GM21619 (cell line): ENCODE data around the gene GREB1.
A peak's percentile ranks its signal among the peaks of the same experiment; 100 is the strongest.

Source experiments
- ATAC-seq: cut with Tn5 transposase; IDR thresholded peaks from one replicate; pipeline ENCODE4 v1.9.1; 2021; ENCODE audit not compliant: unreplicated experiment

The GREB1 gene, protein sequence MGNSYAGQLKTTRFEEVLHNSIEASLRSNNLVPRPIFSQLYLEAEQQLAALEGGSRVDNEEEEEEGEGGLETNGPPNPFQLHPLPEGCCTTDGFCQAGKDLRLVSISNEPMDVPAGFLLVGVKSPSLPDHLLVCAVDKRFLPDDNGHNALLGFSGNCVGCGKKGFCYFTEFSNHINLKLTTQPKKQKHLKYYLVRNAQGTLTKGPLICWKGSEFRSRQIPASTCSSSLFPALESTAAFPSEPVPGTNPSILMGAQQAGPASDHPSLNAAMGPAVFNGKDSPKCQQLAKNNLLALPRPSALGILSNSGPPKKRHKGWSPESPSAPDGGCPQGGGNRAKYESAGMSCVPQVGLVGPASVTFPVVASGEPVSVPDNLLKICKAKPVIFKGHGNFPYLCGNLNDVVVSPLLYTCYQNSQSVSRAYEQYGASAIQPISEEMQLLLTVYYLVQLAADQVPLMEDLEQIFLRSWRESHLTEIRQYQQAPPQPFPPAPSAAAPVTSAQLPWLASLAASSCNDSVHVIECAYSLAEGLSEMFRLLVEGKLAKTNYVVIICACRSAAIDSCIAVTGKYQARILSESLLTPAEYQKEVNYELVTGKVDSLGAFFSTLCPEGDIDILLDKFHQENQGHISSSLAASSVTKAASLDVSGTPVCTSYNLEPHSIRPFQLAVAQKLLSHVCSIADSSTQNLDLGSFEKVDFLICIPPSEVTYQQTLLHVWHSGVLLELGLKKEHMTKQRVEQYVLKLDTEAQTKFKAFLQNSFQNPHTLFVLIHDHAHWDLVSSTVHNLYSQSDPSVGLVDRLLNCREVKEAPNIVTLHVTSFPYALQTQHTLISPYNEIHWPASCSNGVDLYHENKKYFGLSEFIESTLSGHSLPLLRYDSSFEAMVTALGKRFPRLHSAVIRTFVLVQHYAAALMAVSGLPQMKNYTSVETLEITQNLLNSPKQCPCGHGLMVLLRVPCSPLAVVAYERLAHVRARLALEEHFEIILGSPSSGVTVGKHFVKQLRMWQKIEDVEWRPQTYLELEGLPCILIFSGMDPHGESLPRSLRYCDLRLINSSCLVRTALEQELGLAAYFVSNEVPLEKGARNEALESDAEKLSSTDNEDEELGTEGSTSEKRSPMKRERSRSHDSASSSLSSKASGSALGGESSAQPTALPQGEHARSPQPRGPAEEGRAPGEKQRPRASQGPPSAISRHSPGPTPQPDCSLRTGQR (N-terminal part only)

DNA sequence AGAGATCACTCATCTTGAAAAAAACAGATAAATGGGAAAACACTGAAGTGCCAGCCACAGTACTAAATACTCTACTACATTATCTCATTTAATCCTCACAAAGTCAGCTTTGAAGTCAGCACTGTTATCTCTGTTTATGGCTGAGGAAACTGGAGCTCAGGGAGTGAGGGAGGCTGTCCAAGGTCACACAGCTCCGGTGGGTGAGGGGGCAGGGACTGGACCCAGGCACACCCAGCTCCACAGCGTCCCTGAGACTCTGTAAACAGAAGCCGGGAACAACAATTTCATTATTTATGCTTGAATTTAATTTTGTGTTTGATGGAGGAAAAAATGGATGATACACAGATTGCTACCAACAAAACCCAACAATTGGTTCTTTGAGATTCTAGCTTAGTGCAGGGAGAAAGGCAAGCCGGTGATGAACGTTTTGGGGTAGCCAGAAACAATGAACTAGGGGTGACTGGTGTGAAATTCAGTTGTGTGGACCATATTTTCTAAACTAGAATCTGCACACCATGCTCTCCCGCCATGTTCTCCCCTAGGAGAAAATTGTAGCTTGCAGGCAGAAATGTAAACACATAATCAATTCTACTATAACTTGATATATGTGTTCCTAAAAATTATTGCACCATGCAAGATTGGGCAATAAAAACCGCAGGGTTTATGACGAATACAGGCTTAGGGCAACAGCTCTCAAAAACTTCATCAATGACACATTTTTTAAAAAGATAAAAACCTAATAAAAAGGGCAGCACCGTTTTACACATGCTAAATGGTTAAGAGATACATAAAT lies at the start of gene GREB1:
Gene GREB1, plus strand, starts transcription at position 768 of the 793 bp plus-strand sequence. CDS start 22,570 bp downstream, outside the sequence.
- no peak for ATAC-seq

DNA sequence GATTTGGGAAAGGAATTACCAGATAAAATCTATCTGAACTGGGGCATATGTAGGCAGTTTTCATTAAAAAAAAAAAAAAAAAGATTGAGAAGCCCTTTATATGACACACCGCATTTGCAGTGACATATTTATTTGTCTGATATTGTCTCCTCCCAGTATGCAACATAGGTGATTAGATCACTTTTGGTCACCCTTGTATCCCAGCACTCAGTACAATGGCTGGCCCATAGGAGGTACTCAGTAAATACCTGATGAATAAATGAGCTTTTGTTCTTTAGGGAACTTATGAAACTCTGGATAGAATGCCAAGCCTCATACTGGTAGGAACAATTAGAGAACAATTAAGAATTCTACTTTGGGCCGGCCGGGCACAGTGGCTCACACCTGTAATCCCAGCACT lies 45.0 kb upstream of the GREB1 start:
- ATAC-seq, result no peak

DNA sequence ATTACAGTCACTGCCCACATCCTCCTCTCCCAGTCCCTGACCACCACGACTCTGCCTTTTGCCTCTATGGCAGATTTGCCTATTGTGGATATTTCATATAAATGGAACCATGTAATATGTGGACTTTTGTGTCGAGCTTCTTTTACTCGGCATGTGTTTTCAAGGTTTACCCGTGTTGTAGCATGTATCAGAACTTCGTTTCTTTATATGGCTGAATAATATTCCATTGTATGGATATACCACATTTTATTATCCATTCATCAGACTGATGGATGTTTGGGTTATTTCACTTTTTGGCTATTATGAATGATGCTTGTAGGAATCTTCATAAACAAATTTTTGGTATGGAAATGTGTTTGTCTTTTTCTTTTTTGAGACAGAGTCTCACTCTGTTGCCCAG lies 43.7 kb upstream of the GREB1 start:
- no peak for ATAC-seq

DNA sequence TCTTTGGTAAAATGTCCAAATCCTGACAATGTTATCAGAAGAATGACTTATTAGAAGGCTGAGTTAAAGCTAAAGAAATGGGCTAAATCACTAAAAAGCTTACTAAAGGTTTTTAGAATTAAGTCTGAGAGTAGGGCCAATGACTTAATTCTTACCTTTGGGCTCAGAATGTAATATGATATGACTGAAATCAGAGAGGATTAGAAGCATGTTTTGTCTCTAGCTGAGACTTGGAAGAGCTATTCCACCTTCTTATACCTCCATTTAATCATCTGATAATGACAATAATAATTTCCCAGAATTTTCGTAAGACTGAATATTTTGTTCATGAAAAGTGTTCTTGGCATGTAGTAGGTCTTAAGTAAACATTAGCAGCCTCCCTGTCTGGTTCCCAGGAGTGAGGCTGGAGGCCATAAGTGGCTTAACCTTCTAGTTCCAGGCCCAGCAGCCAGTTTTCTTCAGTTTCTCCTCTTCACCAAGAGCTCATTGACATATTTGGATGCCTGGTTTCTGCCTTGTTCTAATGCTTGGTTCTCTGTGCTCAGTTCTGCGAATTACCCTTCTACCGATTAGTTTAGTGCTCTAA lies 42.4 kb upstream of the GREB1 start:
- no peak for ATAC-seq

DNA sequence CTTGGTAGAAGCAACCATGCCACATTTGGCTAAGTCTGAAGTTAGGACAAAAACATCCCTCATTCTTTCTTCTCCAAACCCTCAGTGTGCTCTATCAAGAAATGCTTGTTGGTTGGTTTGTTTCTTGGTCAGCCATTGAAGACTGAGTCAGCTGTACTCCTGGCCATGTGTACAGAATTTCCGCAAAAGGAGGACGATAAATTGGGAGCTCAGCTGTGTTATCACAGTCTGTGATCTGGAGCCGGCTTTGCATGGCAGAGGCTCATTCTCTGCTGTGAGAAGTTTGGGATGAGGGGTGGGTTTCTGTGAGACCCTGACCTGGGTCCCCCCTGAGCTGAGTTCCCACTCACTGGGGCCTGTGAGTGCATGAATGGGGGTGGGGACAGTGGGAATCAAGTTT lies 41.6 kb upstream of the GREB1 start:
- ATAC-seq, result no peak

DNA sequence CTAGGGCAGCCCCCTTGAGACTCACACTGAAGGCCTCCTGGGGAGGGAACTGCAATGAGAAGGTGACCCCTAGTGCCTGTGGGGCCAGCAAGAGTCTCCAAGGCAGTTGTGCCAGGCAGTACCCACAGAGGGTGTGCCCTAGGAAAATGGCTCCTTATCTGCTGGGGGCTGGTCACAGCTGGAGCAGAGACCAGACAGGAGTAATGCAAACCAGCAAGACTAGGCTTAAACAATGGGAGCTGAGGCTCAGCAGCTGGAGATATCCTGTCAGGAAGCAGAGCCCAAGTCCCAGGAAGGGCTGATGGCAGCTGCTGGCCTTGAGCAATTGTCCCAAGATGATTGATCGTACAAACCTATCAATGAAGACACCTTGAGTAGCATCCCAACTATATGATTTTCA lies 41.1 kb upstream of the GREB1 start:
- no peak for ATAC-seq

DNA sequence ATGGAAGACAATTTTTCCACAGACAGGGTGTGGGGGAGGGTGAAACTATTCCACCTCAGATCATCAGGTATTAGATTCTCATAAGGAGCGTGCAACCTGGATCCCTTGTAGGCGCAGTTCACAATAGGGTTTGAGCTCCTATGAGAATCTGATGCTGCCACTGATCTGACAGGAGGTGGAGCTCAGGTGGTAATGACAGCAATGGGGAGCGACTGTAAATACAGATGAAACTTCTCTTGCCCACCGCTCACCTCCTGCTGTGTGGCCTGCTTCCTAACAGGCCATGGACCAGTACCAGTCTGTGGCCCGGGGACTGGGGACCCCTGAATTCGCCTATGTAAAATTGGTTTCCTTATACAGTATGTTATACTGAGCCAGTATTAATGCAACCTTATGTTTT lies 40.6 kb upstream of the GREB1 start:
- ATAC-seq, result no peak

DNA sequence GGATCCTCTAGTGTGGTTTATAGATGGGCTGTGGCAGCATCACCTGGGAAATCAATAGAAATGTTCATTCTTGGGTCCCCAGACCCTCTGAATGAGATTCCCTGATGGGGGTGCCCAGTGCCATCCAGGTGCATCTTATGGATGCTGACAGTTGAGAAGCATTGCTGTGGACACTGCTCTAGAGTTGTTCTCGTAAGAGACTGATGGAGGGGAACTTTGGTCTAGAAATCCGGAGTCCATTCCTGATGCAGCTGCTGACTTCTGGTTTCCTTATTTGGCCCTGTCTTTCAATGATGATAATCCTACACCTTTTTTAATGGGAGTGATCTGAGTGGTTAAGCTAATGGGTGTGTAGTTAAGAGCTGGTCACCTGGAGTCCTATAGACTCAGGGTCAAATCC lies 39.5 kb upstream of the GREB1 start:
- ATAC-seq, result no peak

DNA sequence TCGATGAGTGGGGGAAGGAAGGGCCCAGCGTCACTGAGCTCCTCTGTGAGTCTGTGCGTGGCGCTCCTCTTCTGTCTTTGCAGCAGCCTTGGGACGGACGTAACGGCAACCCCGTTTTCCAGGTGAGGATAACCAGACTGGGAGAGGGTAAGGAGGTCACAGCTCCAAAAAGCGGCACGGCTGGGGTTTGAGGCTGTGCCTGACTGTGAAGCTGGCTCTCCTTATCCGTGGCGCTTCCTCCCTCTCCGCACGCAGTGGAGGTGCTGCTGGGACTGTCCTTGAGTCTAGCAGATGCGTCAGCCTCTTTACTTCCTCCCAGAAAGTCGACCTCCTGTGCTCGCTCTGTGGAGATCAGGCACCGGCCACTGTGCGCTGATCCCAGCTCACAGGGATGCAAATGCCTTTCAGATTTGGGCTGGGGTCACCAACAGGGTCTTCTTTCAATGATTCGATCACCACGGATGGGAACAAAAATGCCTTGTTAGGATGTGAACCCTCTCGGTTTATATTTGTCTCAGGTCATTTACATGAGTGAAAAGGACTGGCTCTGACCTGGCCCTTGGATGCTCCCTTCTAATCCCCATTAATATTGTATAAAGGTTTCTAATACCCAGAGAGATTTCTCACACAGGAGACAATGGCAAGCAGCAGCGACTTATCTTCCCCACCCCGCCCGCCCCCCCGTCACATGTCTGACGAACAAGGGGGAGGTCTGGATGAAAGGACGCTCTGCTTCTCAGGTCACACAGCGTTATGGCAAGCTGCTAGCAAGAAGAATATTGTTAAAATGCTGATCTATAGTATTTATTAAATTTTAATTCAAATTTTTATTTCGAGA lies 37.8 kb upstream of the GREB1 start:
- no peak for ATAC-seq

DNA sequence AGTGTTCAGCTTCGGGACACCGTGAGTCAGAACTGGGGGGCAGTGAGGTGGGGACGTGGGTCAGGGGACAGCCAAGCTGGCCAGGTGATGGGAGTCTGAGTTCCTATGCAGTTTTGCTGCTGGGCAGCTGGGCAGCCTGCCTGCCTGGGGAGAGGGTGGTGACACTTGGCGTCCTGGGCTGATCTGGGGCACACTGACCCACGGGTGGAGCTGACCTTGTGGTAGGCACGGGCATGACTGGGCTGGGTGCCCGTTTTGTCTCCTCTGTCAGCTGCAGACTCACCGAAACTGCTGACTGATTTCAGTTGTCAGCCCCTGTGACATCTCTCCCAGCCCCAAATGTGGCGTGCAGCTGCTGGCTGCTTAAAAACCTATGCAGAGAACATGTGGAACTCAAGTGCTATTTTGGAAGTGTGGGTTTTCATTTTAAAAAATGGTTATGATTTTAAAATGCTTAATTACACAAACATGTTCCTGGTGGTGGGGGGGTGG lies 35.3 kb upstream of the GREB1 start:
- ATAC-seq, result peak; percentile 94

DNA sequence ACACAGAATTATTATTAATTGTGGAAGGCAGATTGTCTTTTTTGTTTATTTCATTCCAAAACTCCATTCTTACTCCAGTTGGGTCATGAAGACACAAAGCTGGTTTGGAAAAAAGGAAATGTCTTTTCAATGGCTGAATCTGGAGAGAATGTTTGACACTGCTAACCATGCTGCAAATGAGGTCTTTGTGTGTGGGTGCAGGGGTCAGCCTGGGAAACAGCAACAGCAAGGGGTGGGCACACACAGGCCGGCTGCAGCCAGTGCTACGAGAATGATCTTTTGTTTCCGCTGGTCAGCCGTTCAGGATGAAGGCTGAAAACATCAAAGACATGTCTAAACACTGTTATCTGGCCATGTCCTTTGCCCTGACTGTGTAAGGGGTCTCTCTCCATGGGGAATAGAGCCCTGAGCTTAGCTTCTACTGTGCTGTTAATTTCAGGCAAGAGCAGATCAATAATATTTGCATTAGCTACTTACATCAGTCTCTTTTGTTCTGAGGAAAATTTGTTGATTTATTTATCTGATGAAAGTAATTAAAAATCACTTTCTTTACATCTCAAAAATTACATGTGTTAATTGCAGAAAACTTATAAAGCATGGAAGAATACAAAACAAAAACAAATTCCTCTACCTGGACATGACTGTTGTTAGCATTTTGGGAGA lies 34.6 kb upstream of the GREB1 start:
- ATAC-seq, result no peak

DNA sequence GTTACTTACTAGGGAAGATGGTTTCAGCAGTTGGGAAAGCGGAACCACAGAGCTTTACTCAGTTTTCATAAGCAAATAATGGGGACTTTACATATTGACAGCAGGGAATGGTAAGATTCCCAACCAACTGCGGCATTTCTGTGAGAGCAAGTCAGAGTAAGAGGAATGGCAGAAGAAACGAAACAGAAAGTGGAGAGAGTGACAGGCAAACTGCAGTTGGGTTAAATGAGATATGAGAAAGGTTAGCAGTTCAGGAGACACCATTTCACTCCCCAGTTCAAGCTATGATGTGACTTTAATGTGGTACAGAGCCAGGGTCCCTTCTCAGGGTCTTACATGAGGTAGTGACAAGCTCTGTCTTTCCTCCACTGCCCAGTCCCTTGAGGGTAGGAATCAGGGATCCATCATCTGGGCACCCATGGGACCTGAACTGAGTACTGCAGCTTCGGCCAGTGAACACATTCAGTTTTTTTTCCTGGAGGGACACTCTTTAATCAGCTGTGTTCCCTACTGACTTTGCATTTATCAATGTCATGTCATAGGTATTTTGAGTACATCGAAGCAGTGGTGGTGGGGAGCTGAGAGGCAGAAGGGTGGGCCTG lies 33.0 kb upstream of the GREB1 start:
- ATAC-seq, result peak; percentile 50

DNA sequence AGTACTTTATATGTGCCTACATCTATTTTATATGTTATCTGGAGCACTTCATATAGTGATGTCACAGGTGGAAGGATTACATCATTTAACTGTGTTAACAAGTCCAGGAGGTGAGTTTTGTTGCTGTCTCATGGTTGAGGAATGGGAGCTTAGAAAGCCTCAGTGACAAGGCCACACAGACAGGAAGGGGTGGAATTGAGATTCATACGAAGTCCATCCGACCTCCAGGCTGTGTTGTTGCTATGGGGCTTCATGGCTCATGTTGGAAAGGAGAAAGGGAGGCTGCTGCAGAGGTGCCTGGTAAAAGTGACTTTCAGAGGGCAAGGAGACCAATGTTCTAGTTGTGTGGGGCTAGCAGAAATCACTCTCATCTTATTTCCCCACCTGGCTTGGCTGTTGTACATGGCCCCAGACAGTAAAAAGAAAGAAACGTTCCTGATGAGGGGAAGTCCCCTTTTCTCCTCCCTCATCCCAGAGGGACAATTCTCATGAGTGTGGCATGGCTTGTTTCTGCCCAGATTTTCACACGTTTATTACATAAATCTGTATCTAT lies 31.0 kb upstream of the GREB1 start:
- no peak for ATAC-seq

DNA sequence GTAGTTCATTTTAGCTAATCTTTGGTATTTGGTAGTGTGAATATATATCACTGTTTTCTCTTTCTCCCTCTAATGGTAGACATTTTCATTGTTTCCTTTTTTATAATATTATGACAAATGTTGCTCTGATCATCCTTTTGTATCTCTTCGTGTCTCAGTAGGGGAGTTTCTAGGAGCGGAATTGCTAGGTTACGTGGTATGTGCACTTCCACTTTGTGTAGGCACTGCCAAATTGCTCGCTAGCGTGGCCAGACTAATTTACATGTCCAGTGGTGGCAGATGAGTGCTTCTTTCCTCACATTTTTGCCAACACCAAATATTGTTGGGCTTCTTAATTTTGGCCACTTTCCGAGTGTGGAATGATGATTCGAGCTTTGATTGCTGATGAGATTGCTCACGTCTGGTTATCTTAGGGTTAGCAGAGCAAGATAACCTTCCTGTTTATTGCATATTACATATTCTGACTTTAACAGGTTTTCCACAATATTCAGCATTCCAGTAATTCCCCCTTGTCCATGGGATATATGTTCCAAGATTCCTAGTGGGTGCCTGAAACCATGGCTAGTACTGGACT lies 30.4 kb upstream of the GREB1 start:
- no peak for ATAC-seq

DNA sequence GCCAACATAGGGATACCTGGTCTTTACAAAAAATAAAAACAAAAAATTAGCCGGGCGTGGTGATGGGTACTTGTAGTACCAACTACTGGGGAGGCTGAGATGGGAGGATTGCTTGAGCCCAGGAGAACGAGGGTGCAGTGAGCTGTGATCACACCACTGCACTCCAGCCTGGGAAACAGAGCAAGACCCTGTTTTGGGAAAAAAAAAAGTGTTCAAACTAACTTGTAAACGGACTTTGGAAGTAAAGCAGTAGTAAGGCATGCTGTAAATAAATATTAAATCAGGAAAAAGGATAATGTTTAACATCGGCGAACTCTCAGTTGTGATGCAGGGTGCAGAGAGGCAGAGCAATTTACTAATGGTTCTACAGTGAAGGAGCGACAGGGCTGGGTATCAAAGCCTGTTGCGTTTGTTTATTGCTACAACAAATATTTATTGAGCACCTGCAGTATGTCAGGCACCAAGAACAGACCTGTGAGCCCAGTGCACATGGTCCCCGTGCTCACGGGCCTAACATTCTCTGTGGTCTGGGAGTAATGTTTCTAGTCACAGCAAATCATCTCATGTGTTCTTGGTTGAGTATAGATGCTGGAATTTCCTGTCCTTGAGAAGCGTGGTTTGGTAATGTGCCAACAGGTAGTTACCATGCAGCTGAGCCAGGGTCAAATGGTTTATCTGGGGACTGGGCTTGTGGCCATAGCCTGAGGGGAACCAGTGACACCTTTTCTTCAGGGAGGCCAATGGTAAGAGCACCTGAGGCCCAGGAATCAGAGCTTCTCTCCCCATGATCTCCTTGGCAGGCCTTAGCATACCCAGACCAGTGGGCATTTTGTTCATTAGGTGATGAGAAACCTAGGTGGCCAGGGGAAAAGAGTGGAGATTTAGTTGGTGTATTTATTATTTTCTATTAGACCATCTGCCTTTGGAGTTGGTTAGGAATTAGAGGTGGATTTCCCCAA lies 27.9 kb upstream of the GREB1 start:
- no peak for ATAC-seq

DNA sequence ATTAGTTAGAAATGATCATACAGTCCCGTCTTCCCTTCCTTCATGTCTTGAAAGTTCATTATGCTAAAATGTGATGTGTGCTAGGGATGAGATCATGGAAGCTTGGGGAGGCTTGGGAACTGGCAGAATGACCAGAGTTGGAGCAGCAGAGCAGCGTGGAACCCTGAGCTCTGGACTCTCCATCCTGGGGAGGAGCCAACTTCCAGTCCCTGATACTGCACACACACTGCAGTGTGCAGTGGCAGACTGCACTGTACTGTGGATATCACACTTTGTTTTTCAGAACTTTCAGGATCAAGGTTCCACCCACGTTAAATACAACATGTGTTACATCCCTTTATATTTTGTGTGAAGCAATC lies 27.3 kb upstream of the GREB1 start:
- no peak for ATAC-seq

DNA sequence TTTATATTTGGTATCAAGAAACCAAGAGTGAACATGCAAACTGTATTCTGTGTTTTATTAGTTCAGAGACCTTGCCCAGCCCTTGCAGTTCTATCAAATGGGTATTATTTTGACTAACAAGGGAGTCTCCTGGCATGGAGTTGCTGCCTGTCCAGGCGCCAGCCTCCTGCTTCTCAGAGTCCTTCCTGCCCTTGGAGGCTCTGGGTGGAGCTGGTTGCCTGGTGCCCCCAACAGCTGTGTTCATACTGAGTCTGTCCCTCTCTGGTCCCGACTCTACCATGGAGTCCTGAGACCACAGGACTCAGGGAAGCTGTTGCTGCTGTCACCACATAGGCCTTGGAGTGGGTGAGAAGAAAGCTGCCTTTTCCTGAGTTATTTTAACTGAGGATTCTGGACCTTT lies 26.3 kb upstream of the GREB1 start:
- ATAC-seq, result no peak
